Central memory CD8-positive, alpha-beta T cell (primary cell): ENCODE results near the gene AHSG.
"Not testable (repeated sequence)": the region's sequence is repeated elsewhere in the genome, so short reads cannot be mapped to it uniquely, and the experiment has no call there.

Source experiments
- ATAC-seq: fragments of 150-1000 bp; cut with Tn5 transposase; replicated peaks from 2 replicates; pipeline ENCODE4 v1.10.0; 2022; ENCODE audit warnings: mild to moderate bottlenecking, moderate FRiP score, moderate number of reproducible peaks; ENCODE audit not compliant: poor library complexity, severe bottlenecking; ENCODE audit errors: extremely low read depth
- DNase-seq, 2 donors: peaks; one replicate each; pipeline ENCODE4 v3.0.0; 2021; ENCODE audit warnings: low spot score in 2 of 2
- H3K27ac Mint-ChIP-seq: one replicate; pipeline ENCODE4 v1.8.0; 2022; ENCODE audit warnings: low read depth, mild to moderate bottlenecking, moderate library complexity, mixed read lengths
- H3K27me3 Mint-ChIP-seq: one replicate; pipeline ENCODE4 v1.8.0; 2022; ENCODE audit warnings: mixed read lengths
- H3K36me3 Mint-ChIP-seq: one replicate; pipeline ENCODE4 v1.8.0; 2022; ENCODE audit warnings: mild to moderate bottlenecking, moderate library complexity, mixed read lengths; ENCODE audit not compliant: insufficient read depth
- H3K4me1 Mint-ChIP-seq: one replicate; pipeline ENCODE4 v1.8.0; 2022; ENCODE audit warnings: mixed read lengths
- H3K4me3 Mint-ChIP-seq: one replicate; pipeline ENCODE4 v1.8.0; 2022; ENCODE audit warnings: mild to moderate bottlenecking, moderate library complexity, mixed read lengths
- H3K9me3 Mint-ChIP-seq: one replicate; pipeline ENCODE4 v1.8.0; 2022; ENCODE audit warnings: mixed read lengths

AHSG gene, protein sequence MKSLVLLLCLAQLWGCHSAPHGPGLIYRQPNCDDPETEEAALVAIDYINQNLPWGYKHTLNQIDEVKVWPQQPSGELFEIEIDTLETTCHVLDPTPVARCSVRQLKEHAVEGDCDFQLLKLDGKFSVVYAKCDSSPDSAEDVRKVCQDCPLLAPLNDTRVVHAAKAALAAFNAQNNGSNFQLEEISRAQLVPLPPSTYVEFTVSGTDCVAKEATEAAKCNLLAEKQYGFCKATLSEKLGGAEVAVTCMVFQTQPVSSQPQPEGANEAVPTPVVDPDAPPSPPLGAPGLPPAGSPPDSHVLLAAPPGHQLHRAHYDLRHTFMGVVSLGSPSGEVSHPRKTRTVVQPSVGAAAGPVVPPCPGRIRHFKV

GRCh38 chr3:186612721-186613636, at the start of gene AHSG:
TSS of gene AHSG (plus strand) at chr3:186613060. CDS start at chr3:186613142, 82 bp downstream.
- Mint-ChIP-seq H3K27ac (no peak within 1 kb of the TSS), H3K4me1 (peaks cover 14% of the 10 kb centered on the region), H3K9me3 (no peaks in the 10 kb centered on the region), H3K36me3 (peaks cover 7% of the 10 kb centered on the region), H3K4me3 (no peak within 1 kb of the TSS), H3K27me3 (peaks cover 51% of the 10 kb centered on the region)
- DNase-seq (no peak), ATAC-seq (no peak)

- Mint-ChIP-seq H3K9me3 (no peaks in the 10 kb centered on the region), H3K27ac (no peak overlapping the region), H3K4me1 (peaks cover 64% of the 10 kb centered on the region), H3K4me3 (no peak overlapping the region), H3K27me3 (no peaks in the 10 kb centered on the region), H3K36me3 (peaks cover 24% of the 10 kb centered on the region)
- DNase-seq: no peak
- no peak for ATAC-seq
Observed at GRCh38 chr3:186564586-186564985, 48.3 kb upstream of the AHSG start.

GRCh38 chr3:186566772-186567071, 46.1 kb upstream of the AHSG start:
- peaks cover 23% of the 10 kb centered on the region for H3K36me3 Mint-ChIP-seq
- H3K9me3 Mint-ChIP-seq: no peaks in the 10 kb centered on the region
- H3K27me3 Mint-ChIP-seq: no peaks in the 10 kb centered on the region
- peak overlapping the region; percentile 79 for H3K27ac Mint-ChIP-seq
- ATAC-seq: no peak
- peak overlapping the region; percentile 82 for H3K4me3 Mint-ChIP-seq
- no peak for DNase-seq
- peaks cover 67% of the 10 kb centered on the region for H3K4me1 Mint-ChIP-seq

DNA sequence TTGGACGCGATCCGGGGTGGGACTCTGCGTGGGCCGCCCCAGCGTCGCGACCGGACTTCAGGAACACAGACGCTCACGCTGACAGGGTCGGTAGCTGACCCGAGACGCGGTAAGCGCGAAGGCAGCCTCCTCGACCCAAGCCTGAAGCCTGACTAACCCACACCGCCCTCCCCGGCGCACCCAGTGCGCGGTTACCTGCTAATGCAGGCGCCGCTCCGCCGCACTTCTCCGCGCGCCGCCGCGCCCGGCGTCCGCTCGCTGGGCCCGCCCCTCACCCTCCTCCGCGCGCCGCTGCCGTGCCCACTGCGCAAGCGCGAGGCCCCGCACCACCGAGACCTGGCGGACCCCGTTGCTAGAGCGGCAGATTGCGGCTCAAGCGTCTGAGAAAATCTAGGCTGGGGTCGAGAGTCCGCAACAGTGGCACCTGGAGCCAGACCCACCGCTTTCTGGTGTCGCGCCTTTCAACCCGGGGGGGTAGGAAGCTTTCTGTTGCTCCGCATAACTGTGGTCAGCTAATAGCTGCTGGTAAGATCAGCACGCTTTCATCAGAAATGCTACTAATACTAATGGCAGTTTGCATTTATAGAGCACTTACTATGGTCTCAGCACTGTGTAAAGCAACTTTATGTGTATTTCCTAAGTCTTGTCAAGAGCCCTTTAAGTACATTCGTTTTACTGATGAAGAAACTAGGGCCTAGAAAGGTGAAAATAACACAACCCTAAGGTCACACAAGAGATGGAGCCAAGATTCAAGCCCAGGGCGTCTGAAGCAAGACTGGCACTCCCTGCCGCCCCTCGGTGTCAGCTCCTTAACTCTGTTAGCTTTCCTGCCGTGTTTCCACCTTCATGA, 45.6 kb upstream of the AHSG start, which contains the start of gene TBCCD1:
TSS of gene TBCCD1 (minus strand) at position 268 of the 850 bp plus-strand sequence. CDS start 3,010 bp downstream, outside the sequence.
- ATAC-seq: peak; percentile 44
- Mint-ChIP-seq H3K36me3 (peaks cover 22% of the 10 kb centered on the region), H3K27ac (peak within 1 kb of the TSS; percentile 79), H3K4me1 (peaks cover 63% of the 10 kb centered on the region), H3K4me3 (peak within 1 kb of the TSS; percentile 82), H3K9me3 (no peaks in the 10 kb centered on the region), H3K27me3 (no peaks in the 10 kb centered on the region)
- DNase-seq: peak; percentile 95 to 99

GRCh38 chr3:186569361-186569760, 43.5 kb upstream of the AHSG start:
- peak overlapping the region; percentile 99 for H3K27ac Mint-ChIP-seq
- peaks cover 50% of the 10 kb centered on the region for H3K4me1 Mint-ChIP-seq
- ATAC-seq, DNase-seq, H3K9me3 Mint-ChIP-seq, H3K27me3 Mint-ChIP-seq: not testable (repeated sequence)
- H3K4me3 Mint-ChIP-seq: peak overlapping the region; percentile 92
- H3K36me3 Mint-ChIP-seq: peaks cover 28% of the 10 kb centered on the region

DNA sequence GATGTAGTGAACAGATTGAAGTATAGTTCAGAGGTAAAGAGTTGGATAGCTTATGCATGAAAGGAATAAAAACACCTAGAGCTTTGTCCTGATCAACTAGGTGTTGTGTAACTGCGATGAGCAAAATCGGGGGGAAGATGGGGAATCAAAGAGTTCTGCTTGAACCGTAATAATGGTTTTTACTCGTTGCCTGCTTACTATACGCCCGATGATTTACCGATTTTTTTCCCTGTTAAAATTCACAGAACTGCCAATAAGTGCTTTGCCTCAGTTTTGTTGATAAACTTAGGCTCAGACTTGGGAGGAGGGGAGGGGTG, 43.1 kb upstream of the AHSG start:
- Mint-ChIP-seq H3K4me3 (peak overlapping the region; percentile 92), H3K36me3 (peaks cover 31% of the 10 kb centered on the region), H3K27me3 (no peaks in the 10 kb centered on the region), H3K9me3 (no peaks in the 10 kb centered on the region), H3K4me1 (peaks cover 50% of the 10 kb centered on the region), H3K27ac (peak overlapping the region; percentile 99)
- DNase-seq (no peak), ATAC-seq (no peak)

- peak within 1 kb of the TSS; percentile 92 for H3K4me3 Mint-ChIP-seq
- H3K27me3 Mint-ChIP-seq: no peaks in the 10 kb centered on the region
- DNase-seq (peak; percentile 92 to 96), ATAC-seq (peak; percentile 90)
- peaks cover 50% of the 10 kb centered on the region for H3K4me1 Mint-ChIP-seq
- H3K9me3 Mint-ChIP-seq: no peaks in the 10 kb centered on the region
- H3K36me3 Mint-ChIP-seq: peaks cover 34% of the 10 kb centered on the region
- peak within 1 kb of the TSS; percentile 99 for H3K27ac Mint-ChIP-seq
Observed at GRCh38 chr3:186570096-186570940, 42.5 kb upstream of the AHSG start, which contains the start of gene DNAJB11. TSS of gene DNAJB11 (plus strand) at chr3:186570720. CDS start at chr3:186570898, 178 bp downstream.

- DNase-seq: no peak
- H3K27ac Mint-ChIP-seq: peak overlapping the region; percentile 99
- no peaks in the 10 kb centered on the region for H3K9me3 Mint-ChIP-seq
- peaks cover 49% of the 10 kb centered on the region for H3K4me1 Mint-ChIP-seq
- H3K27me3 Mint-ChIP-seq: no peaks in the 10 kb centered on the region
- H3K36me3 Mint-ChIP-seq: peaks cover 42% of the 10 kb centered on the region
- ATAC-seq: no peak
- H3K4me3 Mint-ChIP-seq: peak overlapping the region; percentile 92
Observed at GRCh38 chr3:186570941-186571643, 41.8 kb upstream of the AHSG start.

GRCh38 chr3:186571644-186572013, 41.2 kb upstream of the AHSG start:
- DNase-seq: no peak
- Mint-ChIP-seq H3K27ac (peak overlapping the region; percentile 99), H3K4me3 (peak overlapping the region; percentile 92), H3K9me3 (no peaks in the 10 kb centered on the region), H3K27me3 (no peaks in the 10 kb centered on the region), H3K36me3 (peaks cover 47% of the 10 kb centered on the region), H3K4me1 (peaks cover 44% of the 10 kb centered on the region)
- no peak for ATAC-seq

DNA sequence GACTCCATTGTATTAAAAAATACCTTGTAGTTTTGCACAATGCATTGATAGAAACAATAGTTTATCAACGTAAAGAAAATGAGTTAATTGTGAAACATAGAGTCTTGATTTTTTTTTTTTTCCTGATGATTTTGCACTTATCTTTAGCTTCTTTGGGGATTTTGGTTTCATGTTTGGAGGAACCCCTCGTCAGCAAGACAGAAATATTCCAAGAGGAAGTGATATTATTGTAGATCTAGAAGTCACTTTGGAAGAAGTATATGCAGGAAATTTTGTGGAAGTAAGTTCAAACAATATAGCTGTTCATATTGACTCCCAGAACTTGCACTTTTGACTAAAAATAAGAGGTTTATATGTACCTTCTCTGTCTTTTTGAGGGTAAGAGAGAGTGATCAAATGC, 35.3 kb upstream of the AHSG start:
- H3K9me3 Mint-ChIP-seq: no peaks in the 10 kb centered on the region
- no peak overlapping the region for H3K4me3 Mint-ChIP-seq
- H3K4me1 Mint-ChIP-seq: peaks cover 13% of the 10 kb centered on the region
- no peak overlapping the region for H3K27ac Mint-ChIP-seq
- ATAC-seq (no peak), DNase-seq (no peak)
- H3K27me3 Mint-ChIP-seq: no peaks in the 10 kb centered on the region
- H3K36me3 Mint-ChIP-seq: peaks cover 64% of the 10 kb centered on the region

DNA sequence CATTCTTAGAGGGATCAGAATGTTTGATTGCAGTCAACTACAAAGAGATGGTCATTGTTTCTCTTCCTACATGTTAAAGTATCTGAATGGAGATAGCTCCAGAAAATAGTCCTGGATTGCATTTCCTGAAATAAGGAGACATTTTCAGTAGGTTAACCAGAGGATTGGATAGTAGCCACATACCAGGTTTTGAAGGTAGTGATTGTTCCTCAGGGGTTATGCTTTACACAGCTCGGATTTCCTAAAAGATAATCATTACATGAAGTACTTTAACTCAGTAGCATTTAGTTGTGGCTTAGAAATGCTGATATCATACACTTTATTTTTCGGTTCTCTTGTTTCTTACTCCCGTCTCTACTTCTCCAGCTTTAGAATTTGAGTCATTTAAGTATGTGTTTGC, 32.1 kb upstream of the AHSG start:
- Mint-ChIP-seq H3K4me1 (peaks cover 5% of the 10 kb centered on the region), H3K9me3 (no peaks in the 10 kb centered on the region), H3K4me3 (no peak overlapping the region), H3K36me3 (peaks cover 74% of the 10 kb centered on the region), H3K27ac (no peak overlapping the region), H3K27me3 (no peaks in the 10 kb centered on the region)
- ATAC-seq (no peak), DNase-seq (no peak)
